Fibroblast of the aortic adventitia (primary cell): ENCODE results near the gene CUX1. TPM values are rescaled to one million over a fixed set of nuclear protein-coding genes. Genes with fewer than 3 reads are reported as not detected.

Experiments
- DNase-seq: peaks from one replicate; pipeline ENCODE4 v3.0.0-alpha.2; 2010; ENCODE audit warnings: low read depth
- H3K4me3 ChIP-seq: 2 replicates; pipeline ENCODE4 v1.5.1; 2011; ENCODE audit warnings: low read depth, mild to moderate bottlenecking, control low read depth, low read length, moderate library complexity
- total RNA-seq: library from RNA; depleted of rRNA; stranded (reverse); fragments of >200 nt; gene quantifications from 2 replicates; pipeline ENCODE4 v1.2.3, GENCODE V29; 2012; ENCODE audit warnings: low replicate concordance
- TF ChIP-seq, protein P1 (sequence below): IDR thresholded peaks from 2 replicates; pipeline ENCODE4 v1.5.1; 2011; ENCODE audit warnings: mild to moderate bottlenecking, low read length, control low read depth, inconsistent platforms; ENCODE audit not compliant: insufficient read depth

The CUX1 gene
- total RNA-seq, 1 donor: 44.2 TPM

GRCh38 chr7:101936611-101937231, 119.3 kb downstream of the CUX1 start:
- peak overlapping the region; percentile 13 for H3K4me3 ChIP-seq
- TF ChIP-seq, protein P1, sequence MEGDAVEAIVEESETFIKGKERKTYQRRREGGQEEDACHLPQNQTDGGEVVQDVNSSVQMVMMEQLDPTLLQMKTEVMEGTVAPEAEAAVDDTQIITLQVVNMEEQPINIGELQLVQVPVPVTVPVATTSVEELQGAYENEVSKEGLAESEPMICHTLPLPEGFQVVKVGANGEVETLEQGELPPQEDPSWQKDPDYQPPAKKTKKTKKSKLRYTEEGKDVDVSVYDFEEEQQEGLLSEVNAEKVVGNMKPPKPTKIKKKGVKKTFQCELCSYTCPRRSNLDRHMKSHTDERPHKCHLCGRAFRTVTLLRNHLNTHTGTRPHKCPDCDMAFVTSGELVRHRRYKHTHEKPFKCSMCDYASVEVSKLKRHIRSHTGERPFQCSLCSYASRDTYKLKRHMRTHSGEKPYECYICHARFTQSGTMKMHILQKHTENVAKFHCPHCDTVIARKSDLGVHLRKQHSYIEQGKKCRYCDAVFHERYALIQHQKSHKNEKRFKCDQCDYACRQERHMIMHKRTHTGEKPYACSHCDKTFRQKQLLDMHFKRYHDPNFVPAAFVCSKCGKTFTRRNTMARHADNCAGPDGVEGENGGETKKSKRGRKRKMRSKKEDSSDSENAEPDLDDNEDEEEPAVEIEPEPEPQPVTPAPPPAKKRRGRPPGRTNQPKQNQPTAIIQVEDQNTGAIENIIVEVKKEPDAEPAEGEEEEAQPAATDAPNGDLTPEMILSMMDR: no peak
- DNase-seq: peak; percentile 67

- no peak for DNase-seq
- H3K4me3 ChIP-seq: no peak overlapping the region
- TF ChIP-seq, protein P1: no peak
Measured at GRCh38 chr7:101937717-101938514, 120.5 kb downstream of the CUX1 start.

DNA sequence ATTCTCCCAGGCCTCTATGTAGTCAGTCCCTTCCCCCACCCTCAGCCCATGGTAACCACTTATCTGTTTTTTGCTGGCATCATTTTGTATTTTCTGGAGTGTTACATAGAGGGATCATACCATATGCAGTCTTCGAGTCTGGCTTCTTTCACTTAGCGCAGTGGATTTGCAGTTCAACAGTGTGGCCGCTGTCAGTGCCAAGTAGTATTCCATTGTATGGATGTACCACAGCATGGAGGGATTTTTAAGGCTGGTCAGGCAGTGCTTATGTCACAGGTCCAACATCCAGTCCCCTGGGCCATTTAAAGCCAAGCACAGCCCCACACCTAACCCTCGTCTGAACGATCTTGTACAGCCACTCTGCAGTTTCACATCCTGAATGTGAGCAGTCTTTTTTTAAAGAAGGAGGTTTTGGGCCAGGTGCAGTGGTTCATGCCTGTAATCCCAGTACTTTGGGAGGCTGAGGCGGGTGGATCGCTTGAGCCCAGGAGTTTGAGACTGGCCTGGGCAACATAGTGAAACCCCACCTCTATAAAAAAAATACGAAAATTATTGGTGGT, 121.8 kb downstream of the CUX1 start:
- no peak overlapping the region for H3K4me3 ChIP-seq
- TF ChIP-seq, protein P1: no peak

GRCh38 chr7:101940151-101940550, 122.7 kb downstream of the CUX1 start:
- H3K4me3 ChIP-seq: no peak overlapping the region
- no peak for DNase-seq
- TF ChIP-seq, protein P1: no peak

More for the DNA sequence above, 121.8 kb downstream of the CUX1 start:
- DNase-seq: no peak

DNA sequence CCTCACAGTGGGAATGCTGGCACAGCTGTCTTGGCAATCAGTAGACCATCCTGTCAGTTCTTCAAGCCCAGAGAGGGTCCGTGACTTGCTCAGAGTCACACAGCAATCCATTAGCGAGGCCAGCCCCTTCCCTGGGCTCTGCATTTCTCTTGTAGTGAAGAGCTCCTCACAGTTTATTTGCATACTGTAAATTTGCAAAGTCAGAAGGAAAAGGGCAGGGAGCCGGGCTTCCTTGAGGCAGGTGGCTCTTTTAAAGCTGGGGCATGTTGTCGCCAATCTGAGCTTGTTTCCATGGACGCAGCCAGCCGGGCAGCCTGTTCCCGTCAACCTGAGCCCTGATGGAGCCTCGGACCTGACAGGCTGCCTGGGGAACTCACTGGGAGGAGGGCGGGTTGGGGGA, 123.4 kb downstream of the CUX1 start:
- no peak for DNase-seq
- TF ChIP-seq, protein P1: no peak
- no peak overlapping the region for H3K4me3 ChIP-seq

DNA sequence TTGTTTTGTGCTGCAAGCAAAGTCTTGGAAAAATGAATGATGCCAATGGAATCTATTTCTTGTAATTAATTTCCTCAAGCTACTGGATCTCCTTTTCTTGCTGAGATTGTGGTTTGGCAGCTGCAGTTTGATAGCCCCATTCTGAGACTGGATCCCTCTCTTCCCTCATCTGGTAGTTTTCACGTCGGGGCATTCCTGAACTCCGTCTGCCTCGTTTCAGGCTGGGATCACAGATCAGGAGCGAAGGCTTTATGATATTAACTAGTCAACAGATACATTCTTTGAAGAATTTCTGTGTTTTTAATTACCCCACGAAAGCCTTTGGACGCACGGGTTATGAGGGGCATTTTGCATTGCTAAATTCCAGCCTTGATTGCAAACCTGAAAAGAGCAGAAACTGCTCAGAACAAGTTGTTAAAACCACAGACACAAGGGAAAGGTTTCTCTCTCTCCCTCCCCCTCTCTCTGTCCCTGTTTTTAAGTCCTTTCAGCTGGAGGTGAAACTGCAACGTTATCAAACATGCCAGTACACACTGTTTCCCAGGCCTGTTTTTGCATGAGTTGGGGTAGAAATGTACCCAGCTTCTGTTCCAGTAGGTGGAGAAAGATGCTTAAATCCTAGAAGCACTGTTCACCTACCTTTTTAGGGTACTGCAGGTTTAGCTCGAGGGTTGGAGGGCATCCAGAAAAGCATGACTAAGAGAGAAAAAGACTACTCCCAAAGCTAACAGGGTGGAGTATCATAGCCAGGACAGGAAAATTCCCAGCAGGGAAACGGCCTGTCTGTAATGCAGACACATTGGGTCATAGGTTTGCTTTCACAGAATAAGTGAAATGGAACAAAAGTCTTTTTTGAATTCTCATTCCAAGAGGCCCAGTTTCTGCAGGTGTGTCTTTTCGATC, 124.3 kb downstream of the CUX1 start:
- peak; percentile 86 for DNase-seq
- TF ChIP-seq, protein P1: no peak
- H3K4me3 ChIP-seq: no peak overlapping the region
